Liver (tissue), 9 donors: Measurements from ENCODE around the gene HEPHL1. TPM values are rescaled to one million over a fixed set of nuclear protein-coding genes. Genes with fewer than 3 reads are reported as not detected.

Source experiments
- DNase-seq: peaks from one replicate; pipeline ENCODE4 v3.0.0-alpha.2; 2017; ENCODE audit warnings: low spot score
- H3K27ac ChIP-seq, 2 donors: one replicate each; pipeline ENCODE4 v1.7.0; 2013; ENCODE audit warnings: inconsistent platforms in 2 of 2, low read length in 2 of 2, control low read depth in 1 of 2, low read depth in 1 of 2, mild to moderate bottlenecking in 1 of 2
- H3K27me3 ChIP-seq, 4 donors: one replicate each; pipeline versions ENCODE4 v1.6.1 to v1.7.0; 2013; ENCODE audit warnings: low read length in 3 of 4, inconsistent platforms in 1 of 4, mild to moderate bottlenecking in 1 of 4, moderate library complexity in 1 of 4; ENCODE audit not compliant: control insufficient read depth in 4 of 4, insufficient read depth in 4 of 4
- H3K36me3 ChIP-seq, 4 donors: one replicate each; pipeline versions ENCODE4 v1.6.1 to v1.7.0; 2013; ENCODE audit warnings: low read length in 3 of 4, mild to moderate bottlenecking in 3 of 4, low read depth in 1 of 4, moderate library complexity in 1 of 4; ENCODE audit not compliant: control insufficient read depth in 4 of 4, insufficient read depth in 3 of 4
- H3K4me1 ChIP-seq, 4 donors: one replicate each; pipeline versions ENCODE4 v1.6.1 to v1.7.0; 2013; ENCODE audit warnings: low read length in 3 of 4, mild to moderate bottlenecking in 3 of 4, moderate library complexity in 1 of 4; ENCODE audit not compliant: control insufficient read depth in 4 of 4, insufficient read depth in 4 of 4
- H3K4me3 ChIP-seq, 3 donors: one replicate each; pipeline versions ENCODE4 v1.6.1 to v1.7.0; 2013; ENCODE audit warnings: low read length in 3 of 3, control low read depth in 1 of 3, low read depth in 1 of 3, mild to moderate bottlenecking in 1 of 3
- H3K9ac ChIP-seq, 2 donors: one replicate each; pipeline ENCODE4 v1.7.0; 2013; ENCODE audit warnings: low read length in 2 of 2, mild to moderate bottlenecking in 2 of 2, moderate library complexity in 2 of 2, control low read depth in 1 of 2, low read depth in 1 of 2
- H3K9me3 ChIP-seq, 4 donors: one replicate each; pipeline versions ENCODE4 v1.6.1 to v1.7.0; 2013; ENCODE audit warnings: low read length in 3 of 4; ENCODE audit not compliant: control insufficient read depth in 4 of 4
- ATF3 ChIP-seq: IDR thresholded peaks from 2 replicates; pipeline ENCODE4 v1.6.1; 2016; ENCODE audit warnings: antibody characterized with exemption
- EGR1 ChIP-seq, 2 donors: IDR thresholded peaks; 2 replicates each; pipeline ENCODE4 v1.6.1; 2016 to 2018; ENCODE audit warnings: antibody characterized with exemption in 2 of 2, low read depth in 2 of 2
- FOXA1 ChIP-seq: IDR thresholded peaks from 2 replicates; pipeline ENCODE4 v1.6.1; 2016; ENCODE audit warnings: antibody characterized with exemption
- FOXA2 ChIP-seq: IDR thresholded peaks from 2 replicates; pipeline ENCODE4 v1.6.1; 2016; ENCODE audit warnings: antibody characterized with exemption
- GABPA ChIP-seq, 2 donors: IDR thresholded peaks in 1 of 2; conservative IDR thresholded peaks in 1 of 2; 2 replicates each; pipeline ENCODE4 v1.6.1; 2016; ENCODE audit warnings: antibody characterized with exemption in 2 of 2, mild to moderate bottlenecking in 1 of 2, moderate library complexity in 1 of 2
- HNF4A ChIP-seq, 2 donors: conservative IDR thresholded peaks; 2 replicates each; pipeline ENCODE4 v1.6.1; 2016; ENCODE audit warnings: antibody characterized with exemption in 2 of 2, mild to moderate bottlenecking in 2 of 2
- HNF4G ChIP-seq: IDR thresholded peaks from 2 replicates; pipeline ENCODE4 v1.6.1; 2016; ENCODE audit warnings: antibody characterized with exemption
- JUND ChIP-seq, 2 donors: IDR thresholded peaks; 2 replicates each; pipeline ENCODE4 v1.6.1; 2016; ENCODE audit warnings: antibody characterized with exemption in 2 of 2
- MAX ChIP-seq: IDR thresholded peaks from 2 replicates; pipeline ENCODE4 v1.6.1; 2016; ENCODE audit warnings: antibody characterized with exemption
- NR2F2 ChIP-seq: IDR thresholded peaks from 2 replicates; pipeline ENCODE4 v1.6.1; 2016; ENCODE audit warnings: antibody characterized with exemption
- RAD21 ChIP-seq, 2 donors: IDR thresholded peaks; 2 replicates each; pipeline ENCODE4 v1.6.1; 2016; ENCODE audit warnings: antibody characterized with exemption in 2 of 2, mild to moderate bottlenecking in 2 of 2
- REST ChIP-seq: IDR thresholded peaks from 2 replicates; pipeline ENCODE4 v1.6.1; 2016; ENCODE audit warnings: antibody characterized with exemption, mild to moderate bottlenecking
- RXRA ChIP-seq, 2 donors: IDR thresholded peaks; 2 replicates each; pipeline ENCODE4 v1.6.1; 2017 to 2018; ENCODE audit warnings: antibody characterized with exemption in 2 of 2, mild to moderate bottlenecking in 1 of 2
- TAF1 ChIP-seq: conservative IDR thresholded peaks from 2 replicates; pipeline ENCODE4 v1.6.1; 2016; ENCODE audit warnings: antibody characterized with exemption, mild to moderate bottlenecking
- YY1 ChIP-seq: IDR thresholded peaks from 2 replicates; pipeline ENCODE4 v1.6.1; 2016; ENCODE audit warnings: antibody characterized with exemption, mild to moderate bottlenecking
- WGBS: extraction: QIAGEN DNeasy Blood & Tissue Kit; methylation state at CpG from one replicate; pipeline ENCODE4 v1.1.7; 2013; 5-methylcytosine and 5-hydroxymethylcytosine counted together
- polyA plus RNA-seq, 2 donors: library from polyadenylated mRNA; stranded (reverse) in 1 of 2; unstranded in 1 of 2; fragments of 200-250 nt in 1 of 2; fragments of >200 nt in 1 of 2; fragmentation: Nextera tagmentation in 1 of 2; extraction: Ambion mirVana in 1 of 2; gene quantifications; one replicate each; pipeline versions ENCODE4 v1.2.1 to v1.2.3, GENCODE V29; 2013 to 2015
- total RNA-seq, 2 donors: library from RNA; depleted of rRNA; stranded (reverse); fragments of >200 nt; gene quantifications; one replicate each; pipeline ENCODE4 v1.2.3, GENCODE V29; 2014
- donor health status: healthy.
- donor health status: healthy.
- donor health status: healthy.
- donor health status: healthy.
- donor health status: healthy.

Gene HEPHL1
- total and polyA plus RNA-seq, 4 donors, result 0.19 TPM; not detected in 3

- no peak for TF ChIP-seq FOXA2
- no peak for TF ChIP-seq RXRA (IDR thresholded peaks at IDR 0.05)
Measured at GRCh38 chr11:94025690-94026394, 4.7 kb downstream of the HEPHL1 start (continued).

GRCh38 chr11:94027210-94027609, 6.1 kb downstream of the HEPHL1 start:
- TF ChIP-seq EGR1 (IDR thresholded peaks at IDR 0.05; ENCODE audit: low read depth in 2 of 2) (no peak), RXRA (IDR thresholded peaks at IDR 0.05) (no peak), HNF4A (conservative IDR thresholded peaks at IDR 0.05) (no peak), YY1 (no peak), MAX (no peak), NR2F2 (no peak), ATF3 (no peak)
- WGBS, result 85% methylated on average over 5 of the region's 5 CpGs
- H3K36me3 ChIP-seq, result no peaks in the 10 kb centered on the region

GRCh38 chr11:94028436-94028835, 7.3 kb downstream of the HEPHL1 start:
- Histone ChIP-seq H3K27ac (no peak overlapping the region), H3K9ac (no peak overlapping the region), H3K4me3 (no peak overlapping the region), H3K9me3 (peaks cover 0 to 3% (median 0%) of the 10 kb centered on the region in 4 donors), H3K4me1 (no peaks in the 10 kb centered on the region), H3K36me3 (no peaks in the 10 kb centered on the region), H3K27me3 (no peaks in the 10 kb centered on the region)
- WGBS, result 76% methylated on average over 2 of the region's 2 CpGs
- DNase-seq, result no peak
- no peak for TF ChIP-seq TAF1
- TF ChIP-seq REST, result no peak

More at GRCh38 chr11:94027210-94027609, 6.1 kb downstream of the HEPHL1 start:
- H3K9me3 ChIP-seq, result peaks cover 0 to 3% (median 0%) of the 10 kb centered on the region in 4 donors
- no peaks in the 10 kb centered on the region for H3K4me1 ChIP-seq
- H3K4me3 ChIP-seq, result no peak overlapping the region
- H3K27me3 ChIP-seq, result no peaks in the 10 kb centered on the region
- H3K27ac ChIP-seq, result no peak overlapping the region
- DNase-seq, result no peak
- H3K9ac ChIP-seq, result no peak overlapping the region

GRCh38 chr11:94030059-94030458, 8.9 kb downstream of the HEPHL1 start:
- H3K4me3 ChIP-seq, result no peak overlapping the region
- no peaks in the 10 kb centered on the region for H3K27me3 ChIP-seq
- WGBS, result 72% methylated on average over 1 of the region's 1 CpG
- TF ChIP-seq HNF4G, result no peak
- no peak for TF ChIP-seq MAX
- TF ChIP-seq FOXA1, result no peak
- TF ChIP-seq REST, result no peak
- TF ChIP-seq TAF1, result no peak
- no peak for TF ChIP-seq FOXA2
- TF ChIP-seq JUND (IDR thresholded peaks at IDR 0.05), result no peak
- TF ChIP-seq GABPA (IDR thresholded peaks at IDR 0.05 in 1 of 2, conservative IDR thresholded peaks at IDR 0.05 in 1 of 2), result no peak
- TF ChIP-seq HNF4A (conservative IDR thresholded peaks at IDR 0.05), result no peak
- TF ChIP-seq RAD21 (IDR thresholded peaks at IDR 0.05), result no peak
- no peak for TF ChIP-seq ATF3

More at GRCh38 chr11:94030059-94030458, 8.9 kb downstream of the HEPHL1 start:
- no peaks in the 10 kb centered on the region for H3K4me1 ChIP-seq
- H3K9ac ChIP-seq, result no peak overlapping the region
- peaks cover 0 to 3% (median 0%) of the 10 kb centered on the region in 4 donors for H3K9me3 ChIP-seq
- DNase-seq, result no peak
- no peak overlapping the region for H3K27ac ChIP-seq
- no peaks in the 10 kb centered on the region for H3K36me3 ChIP-seq
